ENCODE results near the gene ZBTB20. TPM values are rescaled to one million over a fixed set of nuclear protein-coding genes. Genes with fewer than 3 reads are reported as not detected.
A peak's percentile ranks its signal among the peaks of the same experiment; 100 is the strongest.

The ZBTB20 gene
- total and polyA plus RNA-seq, 4 donors = 3.1 to 57.4 (median 29.3) TPM

- H3K4me1 ChIP-seq (ENCODE audit: control insufficient read depth, insufficient read depth, low read length) = peaks cover 11% of the 10 kb centered on the region
- peak in 1 of 6 donors; percentile 54 for DNase-seq (ENCODE audit: low read depth in 4 of 6, low spot score in 6 of 6)
- no peaks in the 10 kb centered on the region for H3K27me3 ChIP-seq (ENCODE audit: control insufficient read depth, insufficient read depth, low read length)
- H3K9me3 ChIP-seq (ENCODE audit: control insufficient read depth, insufficient read depth, low read length) = no peaks in the 10 kb centered on the region
- WGBS (ENCODE audit: insufficient coverage) = no CpG with 5 or more reads among the region's 2 CpGs
- H3K27ac ChIP-seq (ENCODE audit: low read depth, low read length) = no peak overlapping the region
- no peak overlapping the region for H3K4me3 ChIP-seq (ENCODE audit: low read depth, low read length)
- H3K36me3 ChIP-seq (ENCODE audit: control insufficient read depth, insufficient read depth, low read length) = no peaks in the 10 kb centered on the region
Observed at GRCh38 chr3:114405202-114405990, 741.7 kb downstream of the ZBTB20 start.

GRCh38 chr3:114404590-114404989 lies 742.5 kb downstream of the ZBTB20 start:
- Histone ChIP-seq H3K27ac (ENCODE audit: low read depth, low read length) (no peak overlapping the region), H3K4me1 (ENCODE audit: control insufficient read depth, insufficient read depth, low read length) (peaks cover 10% of the 10 kb centered on the region), H3K4me3 (ENCODE audit: low read depth, low read length) (no peak overlapping the region), H3K27me3 (ENCODE audit: control insufficient read depth, insufficient read depth, low read length) (no peaks in the 10 kb centered on the region), H3K9me3 (ENCODE audit: control insufficient read depth, insufficient read depth, low read length) (no peaks in the 10 kb centered on the region), H3K36me3 (ENCODE audit: control insufficient read depth, insufficient read depth, low read length) (no peaks in the 10 kb centered on the region)
- 67% methylated on average over 6 of the region's 6 CpGs for WGBS (ENCODE audit: insufficient coverage)
- no peak for DNase-seq (ENCODE audit: low read depth in 4 of 6, low spot score in 6 of 6)

GRCh38 chr3:114402838-114403237 lies 744.2 kb downstream of the ZBTB20 start:
- Histone ChIP-seq H3K27ac (ENCODE audit: low read depth, low read length) (no peak overlapping the region), H3K4me3 (ENCODE audit: low read depth, low read length) (no peak overlapping the region), H3K9me3 (ENCODE audit: control insufficient read depth, insufficient read depth, low read length) (no peaks in the 10 kb centered on the region), H3K36me3 (ENCODE audit: control insufficient read depth, insufficient read depth, low read length) (no peaks in the 10 kb centered on the region), H3K4me1 (ENCODE audit: control insufficient read depth, insufficient read depth, low read length) (peaks cover 6% of the 10 kb centered on the region), H3K27me3 (ENCODE audit: control insufficient read depth, insufficient read depth, low read length) (no peaks in the 10 kb centered on the region)
- WGBS (ENCODE audit: insufficient coverage) = no CpG with 5 or more reads among the region's 3 CpGs
- DNase-seq (ENCODE audit: low read depth in 4 of 6, low spot score in 6 of 6) = no peak

- DNase-seq (ENCODE audit: low read depth in 4 of 6, low spot score in 6 of 6) = no peak
- 83% methylated on average over 1 of the region's 3 CpGs for WGBS (ENCODE audit: insufficient coverage)
- H3K9me3 ChIP-seq (ENCODE audit: control insufficient read depth, insufficient read depth, low read length) = no peaks in the 10 kb centered on the region
- H3K4me1 ChIP-seq (ENCODE audit: control insufficient read depth, insufficient read depth, low read length) = peaks cover 4% of the 10 kb centered on the region
- H3K27ac ChIP-seq (ENCODE audit: low read depth, low read length) = no peak overlapping the region
- H3K4me3 ChIP-seq (ENCODE audit: low read depth, low read length) = no peak overlapping the region
- no peaks in the 10 kb centered on the region for H3K27me3 ChIP-seq (ENCODE audit: control insufficient read depth, insufficient read depth, low read length)
- no peaks in the 10 kb centered on the region for H3K36me3 ChIP-seq (ENCODE audit: control insufficient read depth, insufficient read depth, low read length)
Observed at GRCh38 chr3:114401346-114401745, 745.7 kb downstream of the ZBTB20 start.

GRCh38 chr3:114400371-114400770 lies 746.7 kb downstream of the ZBTB20 start:
- peak overlapping the region; percentile 22 for H3K27ac ChIP-seq (ENCODE audit: low read depth, low read length)
- DNase-seq (ENCODE audit: low read depth in 4 of 6, low spot score in 6 of 6) = no peak
- H3K27me3 ChIP-seq (ENCODE audit: control insufficient read depth, insufficient read depth, low read length) = no peaks in the 10 kb centered on the region
- WGBS (ENCODE audit: insufficient coverage) = 63% methylated on average over 3 of the region's 4 CpGs
- H3K36me3 ChIP-seq (ENCODE audit: control insufficient read depth, insufficient read depth, low read length) = no peaks in the 10 kb centered on the region
- H3K4me3 ChIP-seq (ENCODE audit: low read depth, low read length) = no peak overlapping the region
- peaks cover 4% of the 10 kb centered on the region for H3K4me1 ChIP-seq (ENCODE audit: control insufficient read depth, insufficient read depth, low read length)
- H3K9me3 ChIP-seq (ENCODE audit: control insufficient read depth, insufficient read depth, low read length) = no peaks in the 10 kb centered on the region

GRCh38 chr3:114394551-114394950 lies 752.5 kb downstream of the ZBTB20 start:
- H3K9me3 ChIP-seq (ENCODE audit: control insufficient read depth, insufficient read depth, low read length) = no peaks in the 10 kb centered on the region
- no peak overlapping the region for H3K27ac ChIP-seq (ENCODE audit: low read depth, low read length)
- no peaks in the 10 kb centered on the region for H3K36me3 ChIP-seq (ENCODE audit: control insufficient read depth, insufficient read depth, low read length)
- H3K27me3 ChIP-seq (ENCODE audit: control insufficient read depth, insufficient read depth, low read length) = no peaks in the 10 kb centered on the region
- 10% methylated on average over 1 of the region's 2 CpGs for WGBS (ENCODE audit: insufficient coverage)
- no peak overlapping the region for H3K4me3 ChIP-seq (ENCODE audit: low read depth, low read length)
- no peak for DNase-seq (ENCODE audit: low read depth in 4 of 6, low spot score in 6 of 6)
- H3K4me1 ChIP-seq (ENCODE audit: control insufficient read depth, insufficient read depth, low read length) = no peaks in the 10 kb centered on the region

- no peak overlapping the region for H3K4me3 ChIP-seq (ENCODE audit: low read depth, low read length)
- no peaks in the 10 kb centered on the region for H3K36me3 ChIP-seq (ENCODE audit: control insufficient read depth, insufficient read depth, low read length)
- H3K4me1 ChIP-seq (ENCODE audit: control insufficient read depth, insufficient read depth, low read length) = no peaks in the 10 kb centered on the region
- H3K27me3 ChIP-seq (ENCODE audit: control insufficient read depth, insufficient read depth, low read length) = no peaks in the 10 kb centered on the region
- H3K27ac ChIP-seq (ENCODE audit: low read depth, low read length) = no peak overlapping the region
- WGBS (ENCODE audit: insufficient coverage) = 87% methylated on average over 2 of the region's 7 CpGs
- DNase-seq (ENCODE audit: low read depth in 4 of 6, low spot score in 6 of 6) = no peak
- no peaks in the 10 kb centered on the region for H3K9me3 ChIP-seq (ENCODE audit: control insufficient read depth, insufficient read depth, low read length)
Observed at GRCh38 chr3:114393367-114394072, 753.6 kb downstream of the ZBTB20 start.

GRCh38 chr3:114392831-114393230 lies 754.3 kb downstream of the ZBTB20 start:
- 93% methylated on average over 2 of the region's 2 CpGs for WGBS (ENCODE audit: insufficient coverage)
- Histone ChIP-seq H3K9me3 (ENCODE audit: control insufficient read depth, insufficient read depth, low read length) (no peaks in the 10 kb centered on the region), H3K4me1 (ENCODE audit: control insufficient read depth, insufficient read depth, low read length) (no peaks in the 10 kb centered on the region), H3K36me3 (ENCODE audit: control insufficient read depth, insufficient read depth, low read length) (peaks cover 3% of the 10 kb centered on the region), H3K27ac (ENCODE audit: low read depth, low read length) (no peak overlapping the region), H3K27me3 (ENCODE audit: control insufficient read depth, insufficient read depth, low read length) (no peaks in the 10 kb centered on the region), H3K4me3 (ENCODE audit: low read depth, low read length) (no peak overlapping the region)
- no peak for DNase-seq (ENCODE audit: low read depth in 4 of 6, low spot score in 6 of 6)

GRCh38 chr3:114389156-114389555 lies 757.9 kb downstream of the ZBTB20 start:
- Histone ChIP-seq H3K4me3 (ENCODE audit: low read depth, low read length) (no peak overlapping the region), H3K27me3 (ENCODE audit: control insufficient read depth, insufficient read depth, low read length) (no peaks in the 10 kb centered on the region), H3K9me3 (ENCODE audit: control insufficient read depth, insufficient read depth, low read length) (no peaks in the 10 kb centered on the region), H3K4me1 (ENCODE audit: control insufficient read depth, insufficient read depth, low read length) (no peaks in the 10 kb centered on the region), H3K36me3 (ENCODE audit: control insufficient read depth, insufficient read depth, low read length) (peaks cover 3% of the 10 kb centered on the region), H3K27ac (ENCODE audit: low read depth, low read length) (no peak overlapping the region)
- DNase-seq (ENCODE audit: low read depth in 4 of 6, low spot score in 6 of 6) = no peak
- no CpG with 5 or more reads among the region's 4 CpGs for WGBS (ENCODE audit: insufficient coverage)

GRCh38 chr3:114384558-114384903 lies 762.6 kb downstream of the ZBTB20 start:
- H3K36me3 ChIP-seq (ENCODE audit: control insufficient read depth, insufficient read depth, low read length) = peaks cover 3% of the 10 kb centered on the region
- DNase-seq (ENCODE audit: low read depth in 4 of 6, low spot score in 6 of 6) = no peak
- H3K27ac ChIP-seq (ENCODE audit: low read depth, low read length) = peak overlapping the region; percentile 90
- H3K27me3 ChIP-seq (ENCODE audit: control insufficient read depth, insufficient read depth, low read length) = no peaks in the 10 kb centered on the region
- H3K9me3 ChIP-seq (ENCODE audit: control insufficient read depth, insufficient read depth, low read length) = no peaks in the 10 kb centered on the region
- WGBS (ENCODE audit: insufficient coverage) = no CpG with 5 or more reads among the region's 4 CpGs
- H3K4me3 ChIP-seq (ENCODE audit: low read depth, low read length) = peak overlapping the region; percentile 40
- H3K4me1 ChIP-seq (ENCODE audit: control insufficient read depth, insufficient read depth, low read length) = peaks cover 9% of the 10 kb centered on the region

Data from spinal cord (tissue), 10 donors.